GM23338 (cell line): ENCODE results near the gene SYT5. TPM values are rescaled to one million over a fixed set of nuclear protein-coding genes. Genes with fewer than 3 reads are reported as not detected.

ENCODE experiments used
- ATAC-seq: fragments of 200-7000 bp; cut with Tn5 transposase; 3 replicates; pipeline ENCODE4 v1.9.1; 2020
- DNase-seq: peaks from one replicate; pipeline ENCODE4 v3.0.0-alpha.2; 2015; ENCODE audit warnings: low spot score
- H2AFZ ChIP-seq: fragments of 200-600 bp; sonication (generic); 2 replicates; pipeline ENCODE4 v1.8.0; 2016; ENCODE audit warnings: antibody characterized with exemption, mild to moderate bottlenecking, moderate library complexity
- H3F3A ChIP-seq: fragments of 200-600 bp; sonication (generic); replicated peaks from 2 replicates; pipeline ENCODE4 v1.8.0; 2017; ENCODE audit warnings: antibody characterized with exemption, mixed run types, low read depth
- H3K27ac ChIP-seq: fragments of 200-600 bp; sonication (generic); 2 replicates; pipeline ENCODE4 v1.6.1; 2016; ENCODE audit warnings: low read depth
- H3K27me3 ChIP-seq: fragments of 200-600 bp; sonication (generic); 2 replicates; pipeline ENCODE4 v1.8.0; 2016; ENCODE audit warnings: mild to moderate bottlenecking, mixed run types, moderate library complexity; ENCODE audit not compliant: insufficient read depth
- H3K36me3 ChIP-seq: fragments of 200-600 bp; sonication (generic); 2 replicates; pipeline ENCODE4 v1.8.0; 2016; ENCODE audit warnings: mild to moderate bottlenecking; ENCODE audit not compliant: insufficient read depth
- H3K4me1 ChIP-seq: fragments of 200-600 bp; sonication (generic); 2 replicates; pipeline ENCODE4 v1.8.0; 2016; ENCODE audit warnings: mild to moderate bottlenecking, moderate library complexity; ENCODE audit not compliant: insufficient read depth
- H3K4me2 ChIP-seq: fragments of 200-600 bp; sonication (generic); 2 replicates; pipeline ENCODE4 v1.7.1; 2017; ENCODE audit warnings: mixed run types
- H3K4me3 ChIP-seq: fragments of 200-600 bp; sonication (generic); 2 replicates; pipeline ENCODE4 v1.6.1; 2016; ENCODE audit warnings: mixed run types
- H3K79me2 ChIP-seq: fragments of 200-600 bp; sonication (generic); replicated peaks from 2 replicates; pipeline ENCODE4 v1.8.0; 2017; ENCODE audit warnings: mild to moderate bottlenecking; ENCODE audit not compliant: insufficient read depth
- H3K9me2 ChIP-seq: fragments of 200-600 bp; sonication (generic); 2 replicates; pipeline ENCODE4 v1.8.0; 2017; ENCODE audit not compliant: insufficient read depth
- H4K20me1 ChIP-seq: fragments of 200-600 bp; sonication (generic); replicated peaks from 2 replicates; pipeline ENCODE4 v1.8.0; 2017; ENCODE audit warnings: mild to moderate bottlenecking; ENCODE audit not compliant: insufficient read depth
- H3K27ac Mint-ChIP-seq: 2 replicates; pipeline ENCODE4 v1.8.0; 2020; ENCODE audit warnings: inconsistent platforms, mild to moderate bottlenecking, moderate library complexity, mixed read lengths
- H3K27me3 Mint-ChIP-seq: 3 replicates; pipeline ENCODE4 v1.8.0; 2022; ENCODE audit warnings: low read depth, mild to moderate bottlenecking, moderate library complexity, mixed read lengths, inconsistent platforms; ENCODE audit not compliant: insufficient read depth, poor library complexity
- H3K36me3 Mint-ChIP-seq: 3 replicates; pipeline ENCODE4 v1.8.0; 2021; ENCODE audit warnings: low read depth, mild to moderate bottlenecking, inconsistent platforms, moderate library complexity, mixed read lengths
- H3K4me1 Mint-ChIP-seq: 3 replicates; pipeline ENCODE4 v1.8.0; 2020; ENCODE audit warnings: mild to moderate bottlenecking, inconsistent platforms, mixed read lengths
- H3K4me3 Mint-ChIP-seq: 3 replicates; pipeline ENCODE4 v1.8.0; 2021; ENCODE audit warnings: moderate library complexity, mild to moderate bottlenecking, inconsistent platforms, mixed read lengths
- H3K9me3 Mint-ChIP-seq: 3 replicates; pipeline ENCODE4 v1.8.0; 2020; ENCODE audit warnings: moderate library complexity, mild to moderate bottlenecking, inconsistent platforms, mixed read lengths
- CREB1 ChIP-seq: fragments of 250-450 bp; sonication (Bioruptor Pico); IDR thresholded peaks from 2 replicates; pipeline ENCODE4 v1.5.0; 2020; ENCODE audit warnings: low read depth, mild to moderate bottlenecking, moderate library complexity
- EZH2 ChIP-seq: fragments of 200-600 bp; sonication (generic); IDR thresholded peaks from one replicate; pipeline ENCODE4 v1.8.0; 2017; ENCODE audit warnings: antibody characterized with exemption, mild to moderate bottlenecking, low read depth; ENCODE audit not compliant: unreplicated experiment
- EZH2phosphoT487 ChIP-seq: fragments of 200-600 bp; sonication (generic); IDR thresholded peaks from one replicate; pipeline ENCODE4 v1.8.1; 2018; ENCODE audit warnings: antibody characterized with exemption; ENCODE audit not compliant: unreplicated experiment
- JUNB ChIP-seq: IDR thresholded peaks from one replicate; pipeline ENCODE4 v1.6.1; 2016; ENCODE audit warnings: antibody characterized with exemption; ENCODE audit not compliant: unreplicated experiment
- NANOG ChIP-seq: IDR thresholded peaks from 2 replicates; pipeline ENCODE4 v1.6.1; 2016; ENCODE audit warnings: antibody characterized with exemption, borderline replicate concordance
- POLR2AphosphoS5 ChIP-seq: IDR thresholded peaks from 2 replicates; pipeline ENCODE4 v1.6.1; 2016; ENCODE audit warnings: antibody characterized with exemption, low read depth
- STAT1 ChIP-seq: IDR thresholded peaks from one replicate; pipeline ENCODE4 v1.6.1; 2016; ENCODE audit warnings: antibody characterized with exemption; ENCODE audit not compliant: unreplicated experiment
- ZNF114 ChIP-seq: fragments of 250-450 bp; sonication (Bioruptor Pico); IDR thresholded peaks from 2 replicates; pipeline ENCODE4 v1.5.0; 2020; ENCODE audit warnings: mild to moderate bottlenecking, moderate library complexity
- ZNF331 ChIP-seq: fragments of 250-450 bp; sonication (Bioruptor Pico); IDR thresholded peaks from 2 replicates; pipeline ENCODE4 v1.5.0; 2020; ENCODE audit warnings: low read depth, mild to moderate bottlenecking, moderate library complexity
- polyA plus RNA-seq: library from polyadenylated mRNA; unstranded; fragments of >200 nt; fragmentation: Nextera tagmentation; extraction: Ambion mirVana; gene quantifications from 2 replicates; pipeline ENCODE4 v1.2.1, GENCODE V29; 2016
- total RNA-seq: library from RNA; depleted of rRNA; stranded (reverse); fragments of >200 nt; shearing (Covaris generic); gene quantifications from 2 replicates; pipeline ENCODE4 v1.2.3, GENCODE V29; 2014
- TF ChIP-seq, protein P1 (sequence below): IDR thresholded peaks from 2 replicates; pipeline ENCODE4 v1.6.1; 2016; ENCODE audit warnings: antibody characterized with exemption
- TF ChIP-seq, protein P2 (sequence below), 2 experiments: fragments of 200-600 bp in 1 of 2; sonication (generic) in 1 of 2; conservative IDR thresholded peaks; 2 replicates each; pipeline versions ENCODE4 v1.5.1 to v1.6.1; 2016 to 2017; ENCODE audit warnings: antibody characterized with exemption in 2 of 2, low read depth in 2 of 2, mild to moderate bottlenecking in 2 of 2, moderate library complexity in 1 of 2
- TF ChIP-seq, protein P3 (sequence below): IDR thresholded peaks from one replicate; pipeline ENCODE4 v1.6.1; 2018; ENCODE audit warnings: antibody characterized with exemption; ENCODE audit not compliant: unreplicated experiment
- TF ChIP-seq, protein P4 (sequence below): fragments of 250-450 bp; sonication (Bioruptor Pico); IDR thresholded peaks from 2 replicates; pipeline ENCODE4 v1.5.0; 2020; ENCODE audit warnings: mild to moderate bottlenecking, moderate library complexity

The SYT5 gene
- total and polyA plus RNA-seq, 2 experiments from 2014 or later, result 2.1 to 4.7 TPM

DNA sequence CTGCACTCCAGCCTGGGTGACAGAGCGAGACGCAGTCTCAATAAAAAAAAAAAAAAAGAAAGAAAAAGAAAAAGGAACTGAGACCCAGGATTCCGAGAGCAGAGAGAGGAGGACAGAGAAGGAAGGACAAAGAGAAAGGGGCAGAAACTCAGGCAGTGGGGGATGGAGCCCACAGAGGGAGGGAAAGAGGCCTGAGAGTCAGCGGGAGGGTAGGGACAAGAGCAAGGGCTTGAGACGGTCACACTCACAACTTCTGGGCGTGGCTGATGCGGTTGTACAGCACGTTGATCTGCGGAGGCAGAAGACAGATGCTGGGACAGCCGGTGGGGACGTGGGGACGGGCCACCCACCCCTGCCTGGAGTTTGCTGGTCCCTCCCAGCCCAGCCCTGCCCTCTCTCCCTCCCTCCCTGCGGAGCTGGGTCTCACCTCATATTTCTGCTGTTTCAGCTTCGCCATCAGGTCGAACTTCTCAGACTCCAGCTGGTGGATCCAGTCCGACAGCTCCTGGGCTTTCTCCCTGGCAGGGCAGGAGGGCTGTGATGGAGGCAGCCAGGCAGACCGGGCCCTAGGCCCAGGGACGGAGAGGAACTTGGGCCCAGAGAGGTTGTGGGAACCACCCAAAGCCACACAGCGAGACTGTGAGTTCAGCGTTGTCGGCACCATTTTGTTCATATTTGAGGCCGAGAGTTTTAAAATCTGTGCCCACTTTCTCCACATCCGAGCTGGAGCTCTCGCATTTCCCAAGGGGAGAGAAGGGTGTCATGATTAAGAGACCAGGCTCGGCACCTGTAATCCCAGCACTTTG is 46.2 kb downstream of the SYT5 start:
- Mint-ChIP-seq H3K9me3 (no peaks in the 10 kb centered on the region), H3K36me3 (peaks cover 16% of the 10 kb centered on the region), H3K27ac (no peak overlapping the region), H3K4me1 (peaks cover 28% of the 10 kb centered on the region), H3K4me3 (no peak overlapping the region), H3K27me3 (peaks cover 12% of the 10 kb centered on the region)
- Histone ChIP-seq H2AFZ (no peak overlapping the region), H4K20me1 (no peaks in the 10 kb centered on the region; the same call in 1 of the 2 replicates), H3K27ac (peak overlapping the region; percentile 39; the same call in 1 of the 2 replicates), H3K4me3 (no peak overlapping the region), H3K4me2 (no peak overlapping the region), H3K4me1 (peaks cover 18% of the 10 kb centered on the region; the same call in 1 of the 2 replicates), H3F3A (peaks cover 7% of the 10 kb centered on the region; the same call in 1 of the 2 replicates), H3K79me2 (no peaks in the 10 kb centered on the region), H3K9me2 (no peaks in the 10 kb centered on the region), H3K27me3 (no peaks in the 10 kb centered on the region), H3K36me3 (no peaks in the 10 kb centered on the region; the same call in 1 of the 2 replicates)
- ATAC-seq (no peak), DNase-seq (no peak)
- TF ChIP-seq, protein P1, sequence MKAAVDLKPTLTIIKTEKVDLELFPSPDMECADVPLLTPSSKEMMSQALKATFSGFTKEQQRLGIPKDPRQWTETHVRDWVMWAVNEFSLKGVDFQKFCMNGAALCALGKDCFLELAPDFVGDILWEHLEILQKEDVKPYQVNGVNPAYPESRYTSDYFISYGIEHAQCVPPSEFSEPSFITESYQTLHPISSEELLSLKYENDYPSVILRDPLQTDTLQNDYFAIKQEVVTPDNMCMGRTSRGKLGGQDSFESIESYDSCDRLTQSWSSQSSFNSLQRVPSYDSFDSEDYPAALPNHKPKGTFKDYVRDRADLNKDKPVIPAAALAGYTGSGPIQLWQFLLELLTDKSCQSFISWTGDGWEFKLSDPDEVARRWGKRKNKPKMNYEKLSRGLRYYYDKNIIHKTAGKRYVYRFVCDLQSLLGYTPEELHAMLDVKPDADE, result no peak
- TF ChIP-seq CREB1 (no peak), NANOG (no peak), STAT1 (no peak), EZH2 (no peak), ZNF114 (CRISPR knock-in tag) (no peak), ZNF331 (CRISPR knock-in tag) (no peak), EZH2phosphoT487 (no peak), JUNB (no peak), POLR2AphosphoS5 (no peak)
- TF ChIP-seq, protein P2, sequence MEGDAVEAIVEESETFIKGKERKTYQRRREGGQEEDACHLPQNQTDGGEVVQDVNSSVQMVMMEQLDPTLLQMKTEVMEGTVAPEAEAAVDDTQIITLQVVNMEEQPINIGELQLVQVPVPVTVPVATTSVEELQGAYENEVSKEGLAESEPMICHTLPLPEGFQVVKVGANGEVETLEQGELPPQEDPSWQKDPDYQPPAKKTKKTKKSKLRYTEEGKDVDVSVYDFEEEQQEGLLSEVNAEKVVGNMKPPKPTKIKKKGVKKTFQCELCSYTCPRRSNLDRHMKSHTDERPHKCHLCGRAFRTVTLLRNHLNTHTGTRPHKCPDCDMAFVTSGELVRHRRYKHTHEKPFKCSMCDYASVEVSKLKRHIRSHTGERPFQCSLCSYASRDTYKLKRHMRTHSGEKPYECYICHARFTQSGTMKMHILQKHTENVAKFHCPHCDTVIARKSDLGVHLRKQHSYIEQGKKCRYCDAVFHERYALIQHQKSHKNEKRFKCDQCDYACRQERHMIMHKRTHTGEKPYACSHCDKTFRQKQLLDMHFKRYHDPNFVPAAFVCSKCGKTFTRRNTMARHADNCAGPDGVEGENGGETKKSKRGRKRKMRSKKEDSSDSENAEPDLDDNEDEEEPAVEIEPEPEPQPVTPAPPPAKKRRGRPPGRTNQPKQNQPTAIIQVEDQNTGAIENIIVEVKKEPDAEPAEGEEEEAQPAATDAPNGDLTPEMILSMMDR (conservative IDR thresholded peaks at IDR 0.05; ENCODE audit: low read depth in 2 of 2), result no peak
- TF ChIP-seq, protein P3, sequence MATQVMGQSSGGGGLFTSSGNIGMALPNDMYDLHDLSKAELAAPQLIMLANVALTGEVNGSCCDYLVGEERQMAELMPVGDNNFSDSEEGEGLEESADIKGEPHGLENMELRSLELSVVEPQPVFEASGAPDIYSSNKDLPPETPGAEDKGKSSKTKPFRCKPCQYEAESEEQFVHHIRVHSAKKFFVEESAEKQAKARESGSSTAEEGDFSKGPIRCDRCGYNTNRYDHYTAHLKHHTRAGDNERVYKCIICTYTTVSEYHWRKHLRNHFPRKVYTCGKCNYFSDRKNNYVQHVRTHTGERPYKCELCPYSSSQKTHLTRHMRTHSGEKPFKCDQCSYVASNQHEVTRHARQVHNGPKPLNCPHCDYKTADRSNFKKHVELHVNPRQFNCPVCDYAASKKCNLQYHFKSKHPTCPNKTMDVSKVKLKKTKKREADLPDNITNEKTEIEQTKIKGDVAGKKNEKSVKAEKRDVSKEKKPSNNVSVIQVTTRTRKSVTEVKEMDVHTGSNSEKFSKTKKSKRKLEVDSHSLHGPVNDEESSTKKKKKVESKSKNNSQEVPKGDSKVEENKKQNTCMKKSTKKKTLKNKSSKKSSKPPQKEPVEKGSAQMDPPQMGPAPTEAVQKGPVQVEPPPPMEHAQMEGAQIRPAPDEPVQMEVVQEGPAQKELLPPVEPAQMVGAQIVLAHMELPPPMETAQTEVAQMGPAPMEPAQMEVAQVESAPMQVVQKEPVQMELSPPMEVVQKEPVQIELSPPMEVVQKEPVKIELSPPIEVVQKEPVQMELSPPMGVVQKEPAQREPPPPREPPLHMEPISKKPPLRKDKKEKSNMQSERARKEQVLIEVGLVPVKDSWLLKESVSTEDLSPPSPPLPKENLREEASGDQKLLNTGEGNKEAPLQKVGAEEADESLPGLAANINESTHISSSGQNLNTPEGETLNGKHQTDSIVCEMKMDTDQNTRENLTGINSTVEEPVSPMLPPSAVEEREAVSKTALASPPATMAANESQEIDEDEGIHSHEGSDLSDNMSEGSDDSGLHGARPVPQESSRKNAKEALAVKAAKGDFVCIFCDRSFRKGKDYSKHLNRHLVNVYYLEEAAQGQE, result no peak
- TF ChIP-seq, protein P4, sequence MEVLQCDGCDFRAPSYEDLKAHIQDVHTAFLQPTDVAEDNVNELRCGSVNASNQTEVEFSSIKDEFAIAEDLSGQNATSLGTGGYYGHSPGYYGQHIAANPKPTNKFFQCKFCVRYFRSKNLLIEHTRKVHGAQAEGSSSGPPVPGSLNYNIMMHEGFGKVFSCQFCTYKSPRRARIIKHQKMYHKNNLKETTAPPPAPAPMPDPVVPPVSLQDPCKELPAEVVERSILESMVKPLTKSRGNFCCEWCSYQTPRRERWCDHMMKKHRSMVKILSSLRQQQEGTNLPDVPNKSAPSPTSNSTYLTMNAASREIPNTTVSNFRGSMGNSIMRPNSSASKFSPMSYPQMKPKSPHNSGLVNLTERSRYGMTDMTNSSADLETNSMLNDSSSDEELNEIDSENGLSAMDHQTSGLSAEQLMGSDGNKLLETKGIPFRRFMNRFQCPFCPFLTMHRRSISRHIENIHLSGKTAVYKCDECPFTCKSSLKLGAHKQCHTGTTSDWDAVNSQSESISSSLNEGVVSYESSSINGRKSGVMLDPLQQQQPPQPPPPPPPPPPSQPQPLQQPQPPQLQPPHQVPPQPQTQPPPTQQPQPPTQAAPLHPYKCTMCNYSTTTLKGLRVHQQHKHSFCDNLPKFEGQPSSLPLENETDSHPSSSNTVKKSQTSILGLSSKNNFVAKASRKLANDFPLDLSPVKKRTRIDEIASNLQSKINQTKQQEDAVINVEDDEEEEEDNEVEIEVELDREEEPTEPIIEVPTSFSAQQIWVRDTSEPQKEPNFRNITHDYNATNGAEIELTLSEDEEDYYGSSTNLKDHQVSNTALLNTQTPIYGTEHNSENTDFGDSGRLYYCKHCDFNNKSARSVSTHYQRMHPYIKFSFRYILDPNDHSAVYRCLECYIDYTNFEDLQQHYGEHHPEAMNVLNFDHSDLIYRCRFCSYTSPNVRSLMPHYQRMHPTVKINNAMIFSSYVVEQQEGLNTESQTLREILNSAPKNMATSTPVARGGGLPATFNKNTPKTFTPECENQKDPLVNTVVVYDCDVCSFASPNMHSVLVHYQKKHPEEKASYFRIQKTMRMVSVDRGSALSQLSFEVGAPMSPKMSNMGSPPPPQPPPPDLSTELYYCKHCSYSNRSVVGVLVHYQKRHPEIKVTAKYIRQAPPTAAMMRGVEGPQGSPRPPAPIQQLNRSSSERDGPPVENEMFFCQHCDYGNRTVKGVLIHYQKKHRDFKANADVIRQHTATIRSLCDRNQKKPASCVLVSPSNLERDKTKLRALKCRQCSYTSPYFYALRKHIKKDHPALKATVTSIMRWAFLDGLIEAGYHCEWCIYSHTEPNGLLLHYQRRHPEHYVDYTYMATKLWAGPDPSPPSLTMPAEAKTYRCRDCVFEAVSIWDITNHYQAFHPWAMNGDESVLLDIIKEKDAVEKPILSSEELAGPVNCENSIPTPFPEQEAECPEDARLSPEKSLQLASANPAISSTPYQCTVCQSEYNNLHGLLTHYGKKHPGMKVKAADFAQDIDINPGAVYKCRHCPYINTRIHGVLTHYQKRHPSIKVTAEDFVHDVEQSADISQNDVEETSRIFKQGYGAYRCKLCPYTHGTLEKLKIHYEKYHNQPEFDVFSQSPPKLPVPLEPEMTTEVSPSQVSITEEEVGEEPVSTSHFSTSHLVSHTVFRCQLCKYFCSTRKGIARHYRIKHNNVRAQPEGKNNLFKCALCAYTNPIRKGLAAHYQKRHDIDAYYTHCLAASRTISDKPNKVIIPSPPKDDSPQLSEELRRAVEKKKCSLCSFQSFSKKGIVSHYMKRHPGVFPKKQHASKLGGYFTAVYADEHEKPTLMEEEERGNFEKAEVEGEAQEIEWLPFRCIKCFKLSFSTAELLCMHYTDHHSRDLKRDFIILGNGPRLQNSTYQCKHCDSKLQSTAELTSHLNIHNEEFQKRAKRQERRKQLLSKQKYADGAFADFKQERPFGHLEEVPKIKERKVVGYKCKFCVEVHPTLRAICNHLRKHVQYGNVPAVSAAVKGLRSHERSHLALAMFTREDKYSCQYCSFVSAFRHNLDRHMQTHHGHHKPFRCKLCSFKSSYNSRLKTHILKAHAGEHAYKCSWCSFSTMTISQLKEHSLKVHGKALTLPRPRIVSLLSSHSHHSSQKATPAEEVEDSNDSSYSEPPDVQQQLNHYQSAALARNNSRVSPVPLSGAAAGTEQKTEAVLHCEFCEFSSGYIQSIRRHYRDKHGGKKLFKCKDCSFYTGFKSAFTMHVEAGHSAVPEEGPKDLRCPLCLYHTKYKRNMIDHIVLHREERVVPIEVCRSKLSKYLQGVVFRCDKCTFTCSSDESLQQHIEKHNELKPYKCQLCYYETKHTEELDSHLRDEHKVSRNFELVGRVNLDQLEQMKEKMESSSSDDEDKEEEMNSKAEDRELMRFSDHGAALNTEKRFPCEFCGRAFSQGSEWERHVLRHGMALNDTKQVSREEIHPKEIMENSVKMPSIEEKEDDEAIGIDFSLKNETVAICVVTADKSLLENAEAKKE (CRISPR knock-in tag), result no peak
